GM12864 (cell line): Measurements from ENCODE around the gene PPP3CA.

Source experiments
- DNase-seq: peaks from one replicate; pipeline ENCODE4 v3.0.0-alpha.2; 2011; ENCODE audit warnings: low read depth
- H3K4me3 ChIP-seq: 2 replicates; pipeline ENCODE4 v1.5.1; 2011; ENCODE audit warnings: mild to moderate bottlenecking, low read depth, low read length, control low read depth
- CTCF ChIP-seq: IDR thresholded peaks from 2 replicates; pipeline ENCODE4 v1.5.1; 2011; ENCODE audit warnings: low read depth, mild to moderate bottlenecking, moderate library complexity, low read length, control low read depth, inconsistent platforms; ENCODE audit errors: missing control alignments

Gene PPP3CA

DNA sequence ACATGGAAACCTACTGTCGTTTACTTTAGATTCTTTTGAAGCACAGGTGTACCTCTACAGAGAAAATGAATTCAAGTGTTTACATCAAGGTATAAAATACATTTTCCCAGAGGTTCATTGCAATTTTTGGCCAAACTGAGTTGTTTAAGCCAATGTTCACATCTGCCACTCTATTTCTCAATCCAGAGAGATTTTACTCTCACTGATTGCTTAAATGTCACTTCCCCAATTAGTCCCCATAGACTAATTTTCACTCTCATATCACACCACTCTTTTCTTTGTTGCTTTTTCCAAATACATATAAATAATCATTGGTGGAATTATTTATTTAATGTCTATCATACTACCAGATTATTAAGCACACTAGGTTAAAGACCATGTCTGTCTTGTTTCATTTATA, 271.8 kb downstream of the PPP3CA start:
- no peak overlapping the region for H3K4me3 ChIP-seq
- no peak for DNase-seq
- no peak for TF ChIP-seq CTCF

DNA sequence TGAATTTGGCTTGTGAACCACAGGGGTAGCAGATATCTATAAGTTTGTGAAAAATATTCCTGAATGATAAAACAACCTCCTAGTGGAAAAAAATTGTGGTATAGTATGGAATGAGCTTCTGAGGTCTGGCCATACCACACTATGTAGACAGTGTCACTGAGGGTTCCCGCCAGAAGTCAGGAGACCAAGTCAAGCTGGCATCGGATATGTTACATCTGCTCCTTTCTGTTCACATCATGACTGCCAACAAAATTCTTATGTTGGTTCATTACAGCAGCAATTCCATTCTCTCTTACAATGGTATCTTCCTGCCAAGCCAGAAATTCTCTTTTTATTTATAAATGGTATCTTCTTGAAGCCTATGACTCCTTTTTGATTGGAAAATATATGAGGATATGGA, 273.0 kb downstream of the PPP3CA start:
- TF ChIP-seq CTCF = no peak
- DNase-seq = no peak
- H3K4me3 ChIP-seq = no peak overlapping the region

DNA sequence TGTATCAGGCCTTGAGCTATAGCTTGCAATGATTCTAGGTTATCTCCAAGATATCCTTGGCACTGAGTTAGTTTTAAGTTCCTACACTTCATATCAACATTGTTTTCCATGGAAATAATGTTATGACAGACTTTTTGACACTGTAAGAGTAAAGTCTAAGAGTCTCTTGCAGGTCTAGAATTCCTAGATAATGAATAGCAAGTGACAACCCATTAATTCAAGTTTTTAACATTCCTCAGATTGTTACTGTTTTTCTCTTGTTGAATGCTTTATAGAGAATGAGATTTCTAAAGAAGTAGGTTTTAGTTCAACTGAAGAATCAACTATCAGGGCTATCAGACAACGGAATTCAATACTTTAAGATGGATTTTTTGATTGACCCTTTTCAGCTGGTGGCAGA, 276.1 kb downstream of the PPP3CA start:
- DNase-seq = no peak
- no peak overlapping the region for H3K4me3 ChIP-seq
- TF ChIP-seq CTCF = no peak

- no peak for TF ChIP-seq CTCF
- H3K4me3 ChIP-seq = no peak overlapping the region
- DNase-seq = no peak
Measured at GRCh38 chr4:101068115-101068514, 279.2 kb downstream of the PPP3CA start.

GRCh38 chr4:101067383-101067782, 279.9 kb downstream of the PPP3CA start:
- DNase-seq = no peak

DNA sequence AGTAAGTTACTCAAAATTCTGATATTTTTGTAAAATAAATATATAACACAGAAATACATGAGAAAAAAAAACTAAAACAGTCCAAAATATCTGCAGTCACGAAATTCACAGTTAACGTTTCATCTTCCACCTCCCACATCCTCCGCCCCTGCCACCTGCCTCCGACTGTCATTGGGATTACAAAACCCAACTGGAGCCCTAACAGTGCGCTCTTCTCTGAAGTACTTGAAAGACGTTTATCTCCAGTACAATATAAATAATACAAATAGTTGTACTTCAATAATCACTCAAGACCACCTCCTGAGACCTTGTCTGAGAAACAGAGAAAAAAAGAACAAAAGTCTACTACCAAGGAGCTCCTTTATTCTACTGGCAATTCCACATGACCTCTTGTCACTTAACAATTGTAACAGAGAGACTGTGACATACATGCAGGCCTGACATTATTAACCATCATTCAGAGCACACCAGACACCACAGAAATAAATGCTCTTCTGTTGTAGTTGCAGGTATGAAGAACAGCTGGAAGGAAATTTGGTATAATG, 280.6 kb downstream of the PPP3CA start:
- DNase-seq = no peak
- no peak overlapping the region for H3K4me3 ChIP-seq
- TF ChIP-seq CTCF = no peak

More at GRCh38 chr4:101067383-101067782, 279.9 kb downstream of the PPP3CA start:
- TF ChIP-seq CTCF = no peak
- H3K4me3 ChIP-seq = no peak overlapping the region

- no peak for TF ChIP-seq CTCF
- DNase-seq = no peak
- H3K4me3 ChIP-seq = no peak overlapping the region
Measured at GRCh38 chr4:101065935-101066485, 281.3 kb downstream of the PPP3CA start.
